Lung (tissue), 16 donors: ENCODE data around the gene NDUFS4. TPM values are rescaled to one million over a fixed set of nuclear protein-coding genes. Genes with fewer than 3 reads are reported as not detected.
A peak's percentile ranks its signal among the peaks of the same experiment; 100 is the strongest.

Experiments used
- ATAC-seq: fragments of 200-7000 bp; cut with Tn5 transposase; one replicate; pipeline ENCODE4 v1.9.1; 2020; ENCODE audit warnings: moderate number of reproducible peaks; ENCODE audit not compliant: insufficient read depth, low FRiP score
- DNase-seq, 3 donors: peaks; one replicate each; pipeline ENCODE4 v3.0.0-alpha.2; 2013 to 2017
- H3K27ac ChIP-seq, 2 donors: one replicate each; pipeline ENCODE4 v1.5.1; 2013; ENCODE audit warnings: mild to moderate bottlenecking in 2 of 2, moderate library complexity in 2 of 2, control low read depth in 1 of 2, inconsistent platforms in 1 of 2, low read depth in 1 of 2, low read length in 1 of 2
- H3K27me3 ChIP-seq, 3 donors: one replicate each; pipeline ENCODE4 v1.5.1; 2013; ENCODE audit warnings: low read length in 2 of 3; ENCODE audit not compliant: control insufficient read depth in 3 of 3, insufficient read depth in 3 of 3
- H3K36me3 ChIP-seq, 4 donors: one replicate each; pipeline ENCODE4 v1.5.1; 2013; ENCODE audit warnings: low read length in 4 of 4, mild to moderate bottlenecking in 1 of 4, moderate library complexity in 1 of 4; ENCODE audit not compliant: control insufficient read depth in 4 of 4, insufficient read depth in 4 of 4
- H3K4me1 ChIP-seq, 5 donors: one replicate each; pipeline ENCODE4 v1.5.1; 2013; ENCODE audit warnings: low read length in 5 of 5, mild to moderate bottlenecking in 2 of 5, moderate library complexity in 1 of 5; ENCODE audit not compliant: control insufficient read depth in 5 of 5, insufficient read depth in 5 of 5
- H3K4me3 ChIP-seq: one replicate; pipeline ENCODE4 v1.5.1; 2013; ENCODE audit warnings: mild to moderate bottlenecking, control low read depth, moderate library complexity
- H3K9ac ChIP-seq, 2 donors: one replicate each; pipeline ENCODE4 v1.5.1; 2013; ENCODE audit warnings: low read length in 2 of 2, control low read depth in 1 of 2; ENCODE audit not compliant: insufficient read depth in 1 of 2
- H3K9me3 ChIP-seq, 4 donors: one replicate each; pipeline ENCODE4 v1.5.1; 2013; ENCODE audit warnings: low read length in 3 of 4, mild to moderate bottlenecking in 1 of 4, moderate library complexity in 1 of 4; ENCODE audit not compliant: control insufficient read depth in 4 of 4, insufficient read depth in 3 of 4
- WGBS, 2 donors: extraction: QIAGEN DNeasy Blood & Tissue Kit; methylation state at CpG; one replicate each; pipeline ENCODE4 v1.1.7; 2013; 5-methylcytosine and 5-hydroxymethylcytosine counted together
- long read RNA-seq, 5 donors: transcript quantifications; one replicate each; lab custom pipeline, GENCODE V29; 2026
- polyA plus RNA-seq, 2 donors: library from polyadenylated mRNA; stranded (reverse); fragments of 200-250 nt; gene quantifications; one replicate each; pipeline ENCODE4 v1.2.1, GENCODE V29; 2013
- total RNA-seq, 2 donors: library from RNA; depleted of rRNA in 1 of 2; stranded (reverse); fragments of >200 nt in 1 of 2; gene quantifications; one replicate each; pipeline ENCODE4 v1.2.1, GENCODE V29; 2014 to 2021
- TF ChIP-seq, protein P1 (sequence below): IDR thresholded peaks from 2 replicates; pipeline ENCODE4 v1.5.1; 2012; ENCODE audit warnings: mild to moderate bottlenecking; ENCODE audit errors: control extremely low read depth, extremely low read depth
- donor health status: control.
- donor health status: control.
- donor health status: Bipolar disorder and iron deficiency.
- donor health status: healthy.
- donor health status: DM: yes; HTN: yes; CAD: no.

The NDUFS4 gene
- 10 to 100 TPM; 45.7 to 96.1 TPM for total RNA-seq
- polyA plus RNA-seq: 10 to 100 TPM; 60.1 to 63.5 TPM
- long read RNA-seq, donor 1, transcript NDUFS4-201 (5 exons, 675 nt): major isoform, 78 of 103 reads
- long read RNA-seq, donor 1, partial matches to known transcripts: 20 of 103 reads
- long read RNA-seq, donor 1, other reads (novel, unspliced or antisense): 0 of 103 reads
- long read RNA-seq, donor 2, transcript NDUFS4-201 (5 exons, 675 nt): major isoform, 47 of 52 reads
- long read RNA-seq, donor 2, partial matches to known transcripts: 5 of 52 reads
- long read RNA-seq, donor 2, other reads (novel, unspliced or antisense): 0 of 52 reads
- long read RNA-seq, donor 3, transcript NDUFS4-201 (5 exons, 675 nt): major isoform, 54 of 66 reads
- long read RNA-seq, donor 3, partial matches to known transcripts: 11 of 66 reads
- long read RNA-seq, donor 3, other reads (novel, unspliced or antisense): 0 of 66 reads
- long read RNA-seq, donor 4, transcript NDUFS4-201 (5 exons, 675 nt): major isoform, 35 of 48 reads
- long read RNA-seq, donor 4, partial matches to known transcripts: 10 of 48 reads
- long read RNA-seq, donor 4, other reads (novel, unspliced or antisense): 0 of 48 reads
- long read RNA-seq, donor 5, transcript NDUFS4-201 (5 exons, 675 nt): major isoform, 93 of 106 reads
- long read RNA-seq, donor 5, partial matches to known transcripts: 10 of 106 reads
- long read RNA-seq, donor 5, other reads (novel, unspliced or antisense): 0 of 106 reads

GRCh38 chr5:53560506-53561191 lies at the start of gene NDUFS4:
TSS of gene NDUFS4 (plus strand) at chr5:53560639. CDS start at chr5:53560663, 24 bp downstream.
- ATAC-seq (peak; percentile 98), DNase-seq (peak; percentile 89 to 98 (median 91))
- H3K4me3 ChIP-seq: peak within 1 kb of the TSS; percentile 72
- H3K27me3 ChIP-seq: no peaks in the 10 kb centered on the region
- TF ChIP-seq, protein P1, sequence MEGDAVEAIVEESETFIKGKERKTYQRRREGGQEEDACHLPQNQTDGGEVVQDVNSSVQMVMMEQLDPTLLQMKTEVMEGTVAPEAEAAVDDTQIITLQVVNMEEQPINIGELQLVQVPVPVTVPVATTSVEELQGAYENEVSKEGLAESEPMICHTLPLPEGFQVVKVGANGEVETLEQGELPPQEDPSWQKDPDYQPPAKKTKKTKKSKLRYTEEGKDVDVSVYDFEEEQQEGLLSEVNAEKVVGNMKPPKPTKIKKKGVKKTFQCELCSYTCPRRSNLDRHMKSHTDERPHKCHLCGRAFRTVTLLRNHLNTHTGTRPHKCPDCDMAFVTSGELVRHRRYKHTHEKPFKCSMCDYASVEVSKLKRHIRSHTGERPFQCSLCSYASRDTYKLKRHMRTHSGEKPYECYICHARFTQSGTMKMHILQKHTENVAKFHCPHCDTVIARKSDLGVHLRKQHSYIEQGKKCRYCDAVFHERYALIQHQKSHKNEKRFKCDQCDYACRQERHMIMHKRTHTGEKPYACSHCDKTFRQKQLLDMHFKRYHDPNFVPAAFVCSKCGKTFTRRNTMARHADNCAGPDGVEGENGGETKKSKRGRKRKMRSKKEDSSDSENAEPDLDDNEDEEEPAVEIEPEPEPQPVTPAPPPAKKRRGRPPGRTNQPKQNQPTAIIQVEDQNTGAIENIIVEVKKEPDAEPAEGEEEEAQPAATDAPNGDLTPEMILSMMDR: no peak
- peak within 1 kb of the TSS; percentile 90 for H3K9ac ChIP-seq
- peaks cover 0 to 16% (median 6%) of the 10 kb centered on the region in 5 donors for H3K4me1 ChIP-seq
- H3K27ac ChIP-seq: peak within 1 kb of the TSS; percentile 83 to 96
- H3K9me3 ChIP-seq: no peaks in the 10 kb centered on the region
- peaks cover 0 to 3% (median 1%) of the 10 kb centered on the region in 4 donors for H3K36me3 ChIP-seq
- 0 to 1% methylated on average over 30 of the region's 30 CpGs for WGBS, 2 donors

- no peak for DNase-seq
- Histone ChIP-seq H3K9ac (no peak overlapping the region), H3K36me3 (no peaks in the 10 kb centered on the region), H3K9me3 (peaks cover 0 to 10% (median 4%) of the 10 kb centered on the region in 4 donors), H3K4me3 (no peak overlapping the region), H3K27me3 (no peaks in the 10 kb centered on the region), H3K27ac (no peak overlapping the region), H3K4me1 (no peaks in the 10 kb centered on the region)
- no peak for ATAC-seq
- TF ChIP-seq, protein P1: no peak
Measured at GRCh38 chr5:53512539-53512938, 47.9 kb upstream of the NDUFS4 start.

DNA sequence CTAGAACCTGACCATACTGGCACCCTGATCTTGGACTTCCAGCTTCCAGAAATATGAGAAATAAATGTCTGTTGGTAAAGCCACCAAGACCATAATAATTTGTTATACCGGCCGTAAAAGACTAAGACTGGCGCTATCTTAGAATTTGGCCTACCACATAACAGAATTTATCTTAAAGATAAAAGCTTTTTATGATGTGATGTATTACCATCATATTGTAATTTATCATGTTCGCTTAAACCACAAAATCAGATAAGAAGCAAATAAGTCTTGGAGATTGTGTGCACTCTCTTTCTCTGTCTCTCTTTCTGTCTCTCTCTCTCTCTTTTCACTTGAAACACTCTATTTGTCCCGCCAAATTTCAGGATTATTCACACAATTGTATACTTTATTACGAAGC lies 44.5 kb upstream of the NDUFS4 start:
- no peaks in the 10 kb centered on the region for H3K36me3 ChIP-seq
- TF ChIP-seq, protein P1: no peak
- DNase-seq: no peak
- H3K9me3 ChIP-seq: peaks cover 0 to 6% (median under 1%) of the 10 kb centered on the region in 4 donors
- no peak overlapping the region for H3K4me3 ChIP-seq
- H3K4me1 ChIP-seq: no peaks in the 10 kb centered on the region
- no peak overlapping the region for H3K27ac ChIP-seq
- no peak for ATAC-seq
- H3K9ac ChIP-seq: no peak overlapping the region
- H3K27me3 ChIP-seq: no peaks in the 10 kb centered on the region
- 79 to 85% methylated on average over 6 of the region's 6 CpGs for WGBS, 2 donors
